GM12875 (cell line): ENCODE results near the gene PROCR.
"Not testable (repeated sequence)": the region's sequence is repeated elsewhere in the genome, so short reads cannot be mapped to it uniquely, and the experiment has no call there.

Source experiments
- H3K4me3 ChIP-seq: one replicate; pipeline ENCODE4 v1.5.1; 2011; ENCODE audit warnings: low read depth, low read length, control low read depth
- TF ChIP-seq, protein P1 (sequence below): IDR thresholded peaks from 2 replicates; pipeline ENCODE4 v1.5.1; 2011; ENCODE audit warnings: low read depth, mild to moderate bottlenecking, control low read depth, inconsistent platforms, low read length, moderate library complexity, borderline replicate concordance; ENCODE audit not compliant: insufficient read depth

PROCR gene

DNA sequence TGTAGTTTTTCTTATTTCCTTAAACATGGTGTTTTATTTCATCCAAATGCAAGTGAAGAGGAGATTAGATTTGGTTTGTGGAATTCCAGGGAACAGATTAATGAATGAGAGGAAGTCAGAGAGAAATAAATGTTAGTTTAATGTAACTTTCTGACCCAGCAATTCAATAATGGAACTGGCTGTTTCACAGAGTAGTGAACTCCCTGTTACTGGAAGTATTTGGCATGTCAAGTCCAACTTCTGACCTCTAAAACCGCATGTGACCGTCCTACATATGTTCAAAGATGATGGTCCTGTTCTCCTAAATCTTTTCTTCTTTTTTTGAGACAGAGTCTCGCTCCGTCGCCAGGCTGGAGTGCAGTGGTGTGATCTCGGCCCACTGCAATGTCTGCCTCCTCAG is 18.7 kb downstream of the PROCR start:
- no peak overlapping the region for H3K4me3 ChIP-seq
- TF ChIP-seq, protein P1, sequence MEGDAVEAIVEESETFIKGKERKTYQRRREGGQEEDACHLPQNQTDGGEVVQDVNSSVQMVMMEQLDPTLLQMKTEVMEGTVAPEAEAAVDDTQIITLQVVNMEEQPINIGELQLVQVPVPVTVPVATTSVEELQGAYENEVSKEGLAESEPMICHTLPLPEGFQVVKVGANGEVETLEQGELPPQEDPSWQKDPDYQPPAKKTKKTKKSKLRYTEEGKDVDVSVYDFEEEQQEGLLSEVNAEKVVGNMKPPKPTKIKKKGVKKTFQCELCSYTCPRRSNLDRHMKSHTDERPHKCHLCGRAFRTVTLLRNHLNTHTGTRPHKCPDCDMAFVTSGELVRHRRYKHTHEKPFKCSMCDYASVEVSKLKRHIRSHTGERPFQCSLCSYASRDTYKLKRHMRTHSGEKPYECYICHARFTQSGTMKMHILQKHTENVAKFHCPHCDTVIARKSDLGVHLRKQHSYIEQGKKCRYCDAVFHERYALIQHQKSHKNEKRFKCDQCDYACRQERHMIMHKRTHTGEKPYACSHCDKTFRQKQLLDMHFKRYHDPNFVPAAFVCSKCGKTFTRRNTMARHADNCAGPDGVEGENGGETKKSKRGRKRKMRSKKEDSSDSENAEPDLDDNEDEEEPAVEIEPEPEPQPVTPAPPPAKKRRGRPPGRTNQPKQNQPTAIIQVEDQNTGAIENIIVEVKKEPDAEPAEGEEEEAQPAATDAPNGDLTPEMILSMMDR, result no peak

DNA sequence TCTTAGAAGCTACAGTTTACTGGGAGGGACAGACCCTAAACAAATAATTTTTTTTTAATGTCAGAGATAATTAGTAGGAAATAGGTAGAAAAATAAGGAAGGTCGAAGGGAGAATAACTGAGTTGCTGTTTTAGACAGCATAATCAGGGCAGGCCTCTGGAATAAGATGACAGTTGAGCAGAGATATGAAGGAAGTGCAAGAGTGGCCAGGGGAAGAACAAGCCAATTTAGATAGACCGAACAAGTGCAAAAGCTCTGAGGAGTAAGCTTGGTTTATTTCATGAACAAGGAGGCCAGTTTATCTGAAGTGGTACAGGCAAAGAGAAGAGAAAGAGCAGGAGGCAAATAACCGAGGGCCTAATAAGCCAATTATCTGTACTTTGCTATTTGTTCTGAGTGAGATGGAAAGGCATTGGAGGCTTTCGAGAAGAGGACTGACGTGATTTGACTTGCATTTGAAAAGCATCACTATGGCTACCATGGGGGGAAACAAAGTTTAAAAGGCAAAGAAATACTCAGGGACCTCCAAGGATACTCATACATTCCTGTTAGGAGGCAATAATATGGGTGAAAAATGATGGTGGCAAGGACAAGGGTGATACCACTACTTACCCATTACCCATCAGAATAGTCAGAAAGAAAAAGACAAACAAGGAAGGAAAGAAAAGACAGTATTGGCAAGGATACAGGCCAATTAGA is 19.7 kb downstream of the PROCR start:
- TF ChIP-seq, protein P1, result no peak
- no peak overlapping the region for H3K4me3 ChIP-seq

DNA sequence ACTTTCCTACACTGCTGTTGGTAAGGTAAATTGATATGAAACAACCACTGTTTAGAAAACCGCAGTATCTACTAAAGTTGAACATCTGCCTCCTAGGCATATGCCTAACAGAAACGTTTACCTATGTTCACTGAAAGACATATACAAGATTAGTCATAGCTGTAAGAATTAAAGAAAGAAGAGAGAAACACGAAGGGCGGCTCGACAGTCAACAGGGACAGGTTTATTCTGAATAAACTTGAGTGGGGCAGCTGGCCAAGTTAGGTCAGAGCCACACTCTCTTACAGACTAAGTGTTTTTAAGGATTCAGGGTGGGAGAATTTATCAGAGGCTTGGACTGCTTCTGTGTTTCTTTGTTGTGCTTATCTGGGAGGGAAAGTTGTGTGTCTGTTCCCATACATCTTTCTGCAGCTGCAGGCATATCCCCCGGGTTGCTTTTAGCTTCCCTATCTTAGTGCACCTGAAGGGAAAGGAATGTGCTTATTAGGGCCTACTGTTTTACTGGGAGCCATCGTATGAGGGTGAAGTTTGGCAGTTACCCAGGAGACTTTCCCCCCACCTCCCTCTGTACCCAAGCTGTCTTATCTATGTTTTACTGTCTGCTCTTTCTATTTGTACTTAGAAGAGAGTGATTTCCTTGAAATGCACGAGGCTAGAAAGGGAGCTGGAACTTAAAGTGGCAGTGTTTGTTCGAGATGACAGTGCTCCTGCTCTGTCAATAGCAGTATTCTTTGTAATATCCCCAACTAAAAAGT is 20.4 kb downstream of the PROCR start:
- no peak overlapping the region for H3K4me3 ChIP-seq
- TF ChIP-seq, protein P1, result no peak

DNA sequence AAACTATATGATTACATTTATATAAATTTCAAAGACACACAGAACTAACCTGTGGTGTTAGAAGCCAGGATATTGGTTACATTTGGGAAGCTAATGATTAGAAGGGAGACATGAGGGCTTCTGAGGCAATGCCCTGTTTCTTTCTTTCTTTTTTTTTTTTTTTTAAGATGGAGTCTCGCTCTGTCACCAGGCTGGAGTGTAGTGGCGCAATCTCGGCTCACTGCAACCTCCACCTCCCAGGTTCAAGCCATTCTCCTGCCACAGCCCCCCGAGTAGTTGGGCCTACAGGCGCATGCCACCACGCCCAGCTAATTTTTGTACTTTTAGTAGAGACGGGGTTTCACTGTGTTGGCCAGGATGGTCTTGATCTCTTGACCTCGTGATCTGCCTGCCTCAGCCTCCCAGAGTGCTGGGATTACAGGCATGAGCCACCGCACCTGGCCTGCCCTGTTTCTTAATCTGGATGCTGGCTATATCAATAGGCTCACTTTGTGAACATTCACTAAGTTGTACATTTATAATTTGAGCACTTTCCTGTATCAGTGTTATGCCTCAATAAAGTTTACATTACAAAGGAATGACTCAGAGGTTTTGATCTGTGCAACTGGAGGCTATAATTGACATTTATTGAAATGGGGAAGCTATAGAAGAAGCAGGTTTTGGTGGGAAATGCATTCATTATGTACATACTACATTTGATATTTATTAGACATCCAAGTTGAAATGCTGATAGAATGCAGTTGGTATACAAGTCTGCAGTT is 21.3 kb downstream of the PROCR start:
- H3K4me3 ChIP-seq, result not testable (repeated sequence)

DNA sequence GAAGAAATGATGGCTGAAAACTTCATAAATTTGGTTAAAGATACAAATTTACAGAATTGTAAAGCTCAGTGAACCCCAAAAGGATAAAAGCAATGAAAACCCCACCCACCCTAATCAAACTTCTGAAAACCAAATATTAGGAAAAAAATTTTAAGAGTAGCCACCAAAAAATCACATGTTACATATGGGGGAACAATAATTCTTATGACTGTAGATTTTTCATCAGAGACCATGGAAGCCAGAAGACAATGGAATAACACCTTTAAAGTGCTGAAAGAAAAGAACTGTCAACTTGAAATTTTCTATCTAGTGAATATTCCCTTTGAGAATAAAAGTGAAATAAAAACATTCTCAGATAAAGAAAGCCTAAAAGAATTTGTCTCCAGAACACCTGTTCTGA is 24.4 kb downstream of the PROCR start:
- TF ChIP-seq, protein P1, result no peak
- no peak overlapping the region for H3K4me3 ChIP-seq

DNA sequence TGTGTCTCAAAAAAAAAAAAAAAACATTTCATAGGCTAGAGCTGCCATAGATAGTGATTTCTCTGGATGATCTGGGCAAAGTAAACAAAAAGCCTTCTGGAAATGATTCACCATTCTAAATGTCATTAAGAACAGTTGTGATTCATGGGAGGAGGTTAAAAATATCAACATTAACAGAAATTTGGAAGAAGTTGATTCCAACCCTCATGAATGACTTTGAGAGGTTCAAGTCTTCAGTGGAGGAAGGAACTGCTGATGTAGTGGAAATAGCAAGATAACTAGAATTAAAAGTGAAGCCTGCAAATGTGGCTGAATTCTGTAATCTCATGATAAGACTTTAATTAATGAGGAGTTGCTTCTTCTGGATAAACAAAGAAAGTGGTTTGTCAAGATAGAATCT is 27.9 kb downstream of the PROCR start:
- TF ChIP-seq, protein P1, result no peak
- no peak overlapping the region for H3K4me3 ChIP-seq

DNA sequence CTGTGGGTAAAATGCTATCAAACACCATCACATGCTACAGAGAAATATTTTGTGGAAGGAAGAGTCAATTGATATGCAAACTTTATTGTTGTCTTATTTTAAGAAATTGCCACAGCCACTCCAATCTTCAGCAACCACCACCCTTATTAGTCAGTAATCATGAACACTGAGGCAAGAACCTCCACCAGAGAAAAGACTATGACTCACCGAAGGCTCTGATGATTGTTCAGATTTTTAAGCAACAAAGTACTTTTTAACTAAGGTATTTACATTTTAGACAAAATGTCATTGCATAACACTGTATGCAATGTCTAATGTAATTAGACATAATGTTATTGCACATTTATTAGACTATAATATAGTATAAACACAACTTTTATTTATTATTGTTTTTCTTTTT is 28.4 kb downstream of the PROCR start:
- TF ChIP-seq, protein P1, result no peak
- no peak overlapping the region for H3K4me3 ChIP-seq

DNA sequence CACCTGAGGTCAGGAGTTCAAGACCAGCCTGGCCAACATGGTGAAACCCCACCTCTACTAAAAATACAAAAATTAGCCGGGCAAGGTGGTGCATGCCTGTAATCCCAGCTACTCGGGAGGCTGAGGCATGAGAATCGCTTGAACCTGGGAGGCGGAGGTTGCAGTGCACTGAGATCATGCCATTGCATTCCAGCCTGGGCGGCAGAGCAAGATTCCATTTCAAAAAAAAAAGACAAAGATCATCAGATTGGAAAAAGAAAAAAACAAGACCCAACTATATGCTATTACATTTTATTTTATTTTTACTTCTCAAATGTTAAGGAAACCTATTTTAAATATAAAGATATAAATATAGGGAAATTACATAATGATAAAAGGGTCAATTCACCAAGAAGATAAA is 29.6 kb downstream of the PROCR start:
- not testable (repeated sequence) for H3K4me3 ChIP-seq
